Gastroesophageal sphincter (tissue), 3 donors: Measurements from ENCODE around the gene SLC2A13.

Source experiments
- POLR2A ChIP-seq, 2 donors: fragments of 450-650 bp; IDR thresholded peaks; one replicate each; pipeline ENCODE4 v1.6.1; 2017; ENCODE audit warnings: antibody characterized with exemption in 2 of 2, mild to moderate bottlenecking in 2 of 2, moderate library complexity in 1 of 2
- POLR2AphosphoS5 ChIP-seq: sonication (generic); formaldehyde crosslinking; IDR thresholded peaks from one replicate; pipeline ENCODE4 v1.6.1; 2017; ENCODE audit warnings: antibody characterized with exemption
- TF ChIP-seq, protein P1 (sequence below), 4 experiments: fragments of 200-600 bp in 2 of 4; fragments of 450-650 bp in 2 of 4; sonication (generic) in 1 of 4; IDR thresholded peaks; one replicate each; pipeline ENCODE4 v1.5.1; 2017 to 2019; ENCODE audit warnings: antibody characterized with exemption in 4 of 4, mild to moderate bottlenecking in 2 of 4, moderate library complexity in 2 of 4

- TF ChIP-seq, protein P1, sequence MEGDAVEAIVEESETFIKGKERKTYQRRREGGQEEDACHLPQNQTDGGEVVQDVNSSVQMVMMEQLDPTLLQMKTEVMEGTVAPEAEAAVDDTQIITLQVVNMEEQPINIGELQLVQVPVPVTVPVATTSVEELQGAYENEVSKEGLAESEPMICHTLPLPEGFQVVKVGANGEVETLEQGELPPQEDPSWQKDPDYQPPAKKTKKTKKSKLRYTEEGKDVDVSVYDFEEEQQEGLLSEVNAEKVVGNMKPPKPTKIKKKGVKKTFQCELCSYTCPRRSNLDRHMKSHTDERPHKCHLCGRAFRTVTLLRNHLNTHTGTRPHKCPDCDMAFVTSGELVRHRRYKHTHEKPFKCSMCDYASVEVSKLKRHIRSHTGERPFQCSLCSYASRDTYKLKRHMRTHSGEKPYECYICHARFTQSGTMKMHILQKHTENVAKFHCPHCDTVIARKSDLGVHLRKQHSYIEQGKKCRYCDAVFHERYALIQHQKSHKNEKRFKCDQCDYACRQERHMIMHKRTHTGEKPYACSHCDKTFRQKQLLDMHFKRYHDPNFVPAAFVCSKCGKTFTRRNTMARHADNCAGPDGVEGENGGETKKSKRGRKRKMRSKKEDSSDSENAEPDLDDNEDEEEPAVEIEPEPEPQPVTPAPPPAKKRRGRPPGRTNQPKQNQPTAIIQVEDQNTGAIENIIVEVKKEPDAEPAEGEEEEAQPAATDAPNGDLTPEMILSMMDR (IDR thresholded peaks at IDR 0.05), result no peak
- TF ChIP-seq POLR2A (IDR thresholded peaks at IDR 0.05), result no peak
- TF ChIP-seq POLR2AphosphoS5, result no peak
These were observed 27.6 kb downstream of the SLC2A13 start for GRCh38 chr12:40078266-40078665.
